ENCODE measurements around the gene FAM47E. TPM values are rescaled to one million over a fixed set of nuclear protein-coding genes. Genes with fewer than 3 reads are reported as not detected.
A peak's percentile ranks its signal among the peaks of the same experiment; 100 is the strongest.

The FAM47E gene
- polyA plus RNA-seq, 1 donor from 2014 or later: 3.7 TPM

DNA sequence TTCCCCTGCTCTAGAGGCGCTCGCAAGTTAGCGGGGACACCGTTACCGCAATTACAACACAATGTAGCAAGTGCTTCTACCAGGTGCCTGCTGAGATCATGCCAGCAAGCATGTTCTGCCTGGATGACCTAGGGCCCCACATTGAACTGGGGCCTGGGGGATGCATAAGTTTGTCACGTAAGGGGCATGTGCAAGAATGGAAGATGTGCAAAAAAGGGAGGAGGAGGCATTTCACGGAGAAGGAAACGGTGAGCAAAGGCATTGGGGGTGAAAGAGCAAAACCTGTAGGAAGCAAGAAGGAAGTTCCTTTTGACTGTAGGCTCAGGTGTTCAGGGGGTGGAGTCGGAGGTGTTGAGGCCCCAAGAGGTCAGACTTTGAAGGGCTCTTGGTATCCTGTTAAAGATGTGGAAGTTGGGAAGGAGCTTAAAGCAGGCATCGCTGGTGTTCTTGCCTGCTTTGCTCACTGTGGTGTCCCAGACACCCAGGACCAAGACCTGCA is 37.3 kb upstream of the FAM47E start:
- Histone ChIP-seq H3K9ac (ENCODE audit: low read length) (peak overlapping the region; percentile 92), H3K9me3 (ENCODE audit: low read length) (no peaks in the 10 kb centered on the region), H3K4me3 (ENCODE audit: low read length) (peak overlapping the region; percentile 92), H3K27ac (ENCODE audit: low read length) (peak overlapping the region; percentile 92), H3K27me3 (ENCODE audit: insufficient read depth, low read depth, low read length) (no peaks in the 10 kb centered on the region), H3K79me2 (replicated peaks; ENCODE audit: insufficient read depth, low read length) (peaks cover 38% of the 10 kb centered on the region), H4K20me1 (ENCODE audit: insufficient read depth) (no peaks in the 10 kb centered on the region), H3K4me2 (ENCODE audit: low read length) (peak overlapping the region; percentile 100), H2AFZ (ENCODE audit: low read depth, low read length) (peak overlapping the region; percentile 91), H3F3A (ENCODE audit: insufficient read depth, low read length, poor library complexity, severe bottlenecking) (no peaks in the 10 kb centered on the region), H3K9me2 (ENCODE audit: insufficient read depth, low read length) (no peaks in the 10 kb centered on the region), H3K36me3 (ENCODE audit: insufficient read depth, low read length) (peaks cover 4% of the 10 kb centered on the region)
- TF ChIP-seq MXI1 (conservative IDR thresholded peaks at IDR 0.05; ENCODE audit: poor library complexity, severe bottlenecking): peak; percentile 23
- TF ChIP-seq POLR2AphosphoS5 (IDR thresholded peaks at IDR 0.05): no peak
- TF ChIP-seq CTCF (IDR thresholded peaks at IDR 0.05; ENCODE audit: poor library complexity, severe bottlenecking): peak; percentile 11
- peak; percentile 21 for TF ChIP-seq TAF1 (IDR thresholded peaks at IDR 0.05; ENCODE audit: low read depth)

GRCh38 chr4:76215077-76215476 is 36.4 kb upstream of the FAM47E start:
- TF ChIP-seq MXI1 (conservative IDR thresholded peaks at IDR 0.05; ENCODE audit: poor library complexity, severe bottlenecking) (no peak), RAD21 (conservative IDR thresholded peaks at IDR 0.05) (no peak), EZH2 (IDR thresholded peaks at IDR 0.05; ENCODE audit: borderline replicate concordance, insufficient read depth, low read length, poor library complexity, severe bottlenecking) (no peak), SMC3 (conservative IDR thresholded peaks at IDR 0.05; ENCODE audit: poor library complexity) (no peak), POLR2AphosphoS5 (IDR thresholded peaks at IDR 0.05) (no peak), EP300 (conservative IDR thresholded peaks at IDR 0.05; ENCODE audit: poor library complexity, severe bottlenecking) (no peak), CTCF (IDR thresholded peaks at IDR 0.05; ENCODE audit: poor library complexity, severe bottlenecking) (no peak)
- H3K4me2 ChIP-seq (ENCODE audit: low read length): no peak overlapping the region
- no peaks in the 10 kb centered on the region for H3K9me3 ChIP-seq (ENCODE audit: low read length)
- no peaks in the 10 kb centered on the region for H3K9me2 ChIP-seq (ENCODE audit: insufficient read depth, low read length)
- H3K9ac ChIP-seq (ENCODE audit: low read length): no peak overlapping the region
- no peaks in the 10 kb centered on the region for H3K36me3 ChIP-seq (ENCODE audit: insufficient read depth, low read length)
- no peaks in the 10 kb centered on the region for H4K20me1 ChIP-seq (ENCODE audit: insufficient read depth)
- no peak overlapping the region for H2AFZ ChIP-seq (ENCODE audit: low read depth, low read length)
- H3K4me3 ChIP-seq (ENCODE audit: low read length): peak overlapping the region; percentile 92
- H3F3A ChIP-seq (ENCODE audit: insufficient read depth, low read length, poor library complexity, severe bottlenecking): no peaks in the 10 kb centered on the region
- H3K79me2 ChIP-seq (replicated peaks; ENCODE audit: insufficient read depth, low read length): peaks cover 30% of the 10 kb centered on the region
- H3K27ac ChIP-seq (ENCODE audit: low read length): no peak overlapping the region
- no peaks in the 10 kb centered on the region for H3K27me3 ChIP-seq (ENCODE audit: insufficient read depth, low read depth, low read length)

DNA sequence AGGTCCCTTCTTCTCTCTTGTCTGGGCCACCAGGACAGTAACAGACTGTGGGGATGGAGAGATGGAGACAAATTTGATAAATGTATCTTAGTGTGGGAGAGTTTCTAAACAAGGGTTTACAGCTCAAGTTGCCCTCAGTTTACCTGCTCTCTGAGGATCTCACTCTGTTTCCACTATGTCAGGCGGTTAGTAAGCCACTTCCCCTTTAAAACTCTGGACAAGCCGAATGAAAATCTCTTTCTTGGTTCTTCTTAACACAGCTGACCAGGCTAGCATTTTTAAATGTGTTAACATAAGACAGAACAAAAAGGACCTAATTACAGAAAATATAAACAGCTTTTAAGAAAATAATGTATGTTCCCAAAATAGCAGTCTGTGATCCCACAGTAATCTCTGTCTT is 35.0 kb upstream of the FAM47E start:
- Histone ChIP-seq H3K27ac (ENCODE audit: low read length) (no peak overlapping the region), H3F3A (ENCODE audit: insufficient read depth, low read length, poor library complexity, severe bottlenecking) (no peaks in the 10 kb centered on the region), H3K9me2 (ENCODE audit: insufficient read depth, low read length) (no peaks in the 10 kb centered on the region), H3K9me3 (ENCODE audit: low read length) (no peaks in the 10 kb centered on the region), H3K9ac (ENCODE audit: low read length) (no peak overlapping the region), H2AFZ (ENCODE audit: low read depth, low read length) (no peak overlapping the region), H3K27me3 (ENCODE audit: insufficient read depth, low read depth, low read length) (no peaks in the 10 kb centered on the region), H3K4me3 (ENCODE audit: low read length) (no peak overlapping the region), H3K79me2 (replicated peaks; ENCODE audit: insufficient read depth, low read length) (peaks cover 16% of the 10 kb centered on the region), H3K4me2 (ENCODE audit: low read length) (no peak overlapping the region), H4K20me1 (ENCODE audit: insufficient read depth) (no peaks in the 10 kb centered on the region), H3K36me3 (ENCODE audit: insufficient read depth, low read length) (no peaks in the 10 kb centered on the region)
- no peak for TF ChIP-seq SMC3 (conservative IDR thresholded peaks at IDR 0.05; ENCODE audit: poor library complexity)
- TF ChIP-seq TAF1 (IDR thresholded peaks at IDR 0.05; ENCODE audit: low read depth): no peak
- TF ChIP-seq EZH2 (IDR thresholded peaks at IDR 0.05; ENCODE audit: borderline replicate concordance, insufficient read depth, low read length, poor library complexity, severe bottlenecking): no peak
- TF ChIP-seq MXI1 (conservative IDR thresholded peaks at IDR 0.05; ENCODE audit: poor library complexity, severe bottlenecking): no peak
- TF ChIP-seq, protein P1, sequence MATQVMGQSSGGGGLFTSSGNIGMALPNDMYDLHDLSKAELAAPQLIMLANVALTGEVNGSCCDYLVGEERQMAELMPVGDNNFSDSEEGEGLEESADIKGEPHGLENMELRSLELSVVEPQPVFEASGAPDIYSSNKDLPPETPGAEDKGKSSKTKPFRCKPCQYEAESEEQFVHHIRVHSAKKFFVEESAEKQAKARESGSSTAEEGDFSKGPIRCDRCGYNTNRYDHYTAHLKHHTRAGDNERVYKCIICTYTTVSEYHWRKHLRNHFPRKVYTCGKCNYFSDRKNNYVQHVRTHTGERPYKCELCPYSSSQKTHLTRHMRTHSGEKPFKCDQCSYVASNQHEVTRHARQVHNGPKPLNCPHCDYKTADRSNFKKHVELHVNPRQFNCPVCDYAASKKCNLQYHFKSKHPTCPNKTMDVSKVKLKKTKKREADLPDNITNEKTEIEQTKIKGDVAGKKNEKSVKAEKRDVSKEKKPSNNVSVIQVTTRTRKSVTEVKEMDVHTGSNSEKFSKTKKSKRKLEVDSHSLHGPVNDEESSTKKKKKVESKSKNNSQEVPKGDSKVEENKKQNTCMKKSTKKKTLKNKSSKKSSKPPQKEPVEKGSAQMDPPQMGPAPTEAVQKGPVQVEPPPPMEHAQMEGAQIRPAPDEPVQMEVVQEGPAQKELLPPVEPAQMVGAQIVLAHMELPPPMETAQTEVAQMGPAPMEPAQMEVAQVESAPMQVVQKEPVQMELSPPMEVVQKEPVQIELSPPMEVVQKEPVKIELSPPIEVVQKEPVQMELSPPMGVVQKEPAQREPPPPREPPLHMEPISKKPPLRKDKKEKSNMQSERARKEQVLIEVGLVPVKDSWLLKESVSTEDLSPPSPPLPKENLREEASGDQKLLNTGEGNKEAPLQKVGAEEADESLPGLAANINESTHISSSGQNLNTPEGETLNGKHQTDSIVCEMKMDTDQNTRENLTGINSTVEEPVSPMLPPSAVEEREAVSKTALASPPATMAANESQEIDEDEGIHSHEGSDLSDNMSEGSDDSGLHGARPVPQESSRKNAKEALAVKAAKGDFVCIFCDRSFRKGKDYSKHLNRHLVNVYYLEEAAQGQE (IDR thresholded peaks at IDR 0.05; ENCODE audit: borderline replicate concordance): no peak
- no peak for TF ChIP-seq CTCF (IDR thresholded peaks at IDR 0.05; ENCODE audit: poor library complexity, severe bottlenecking)
- TF ChIP-seq EP300 (conservative IDR thresholded peaks at IDR 0.05; ENCODE audit: poor library complexity, severe bottlenecking): no peak
- TF ChIP-seq RAD21 (conservative IDR thresholded peaks at IDR 0.05): no peak
- no peak for TF ChIP-seq POLR2AphosphoS5 (IDR thresholded peaks at IDR 0.05)

Measured in neural cell (in vitro differentiated cells).